Muscle of leg (tissue), 11 donors: ENCODE measurements around the gene LMBRD2. TPM values are rescaled to one million over a fixed set of nuclear protein-coding genes. Genes with fewer than 3 reads are reported as not detected.

Experiments used
- DNase-seq: peaks from one replicate; pipeline ENCODE4 v3.0.0; 2013
- H3K27ac ChIP-seq: one replicate; pipeline ENCODE4 v1.5.1; 2013; ENCODE audit warnings: mild to moderate bottlenecking, low read length, control low read depth
- H3K27me3 ChIP-seq: one replicate; pipeline ENCODE4 v1.6.1; 2013; ENCODE audit warnings: low read length; ENCODE audit not compliant: control insufficient read depth, insufficient read depth
- H3K36me3 ChIP-seq: one replicate; pipeline ENCODE4 v1.6.1; 2013; ENCODE audit warnings: low read length; ENCODE audit not compliant: control insufficient read depth, insufficient read depth
- H3K4me1 ChIP-seq: one replicate; pipeline ENCODE4 v1.6.1; 2013; ENCODE audit warnings: low read length; ENCODE audit not compliant: control insufficient read depth, insufficient read depth
- H3K4me3 ChIP-seq: one replicate; pipeline ENCODE4 v1.5.1; 2013; ENCODE audit warnings: low read length, control low read depth
- H3K9me3 ChIP-seq: replicated peaks from 2 replicates; pipeline ENCODE4 v1.6.1; 2013; ENCODE audit warnings: low read depth, low read length; ENCODE audit not compliant: control insufficient read depth
- WGBS: methylation state at CpG from one replicate; pipeline ENCODE4 v1.1.5; 2013; ENCODE audit warnings: missing lambda C conversion rate; ENCODE audit not compliant: insufficient coverage; 5-methylcytosine and 5-hydroxymethylcytosine counted together
- polyA plus RNA-seq, 8 donors: library from polyadenylated mRNA; unstranded; fragments of 120-200 nt; gene quantifications; one replicate each; pipeline versions ENCODE4 v1.2.1 to v1.2.3, GENCODE V29; 2013; ENCODE audit warnings: inconsistent platforms in 1 of 8, low replicate concordance in 1 of 8; ENCODE audit not compliant: insufficient read length in 8 of 8, insufficient read depth in 1 of 8
- total RNA-seq: library from RNA; stranded (reverse); fragments of 120-200 nt; gene quantifications from one replicate; pipeline ENCODE4 v1.2.4, GENCODE V29; 2013

Gene LMBRD2
- total and polyA plus RNA-seq, 9 donors, result 8.1 to 14.6 (median 11.1) TPM

- DNase-seq, result no peak
- Histone ChIP-seq H3K27me3 (no peaks in the 10 kb centered on the region), H3K9me3 (no peaks in the 10 kb centered on the region), H3K4me3 (no peak overlapping the region), H3K36me3 (peaks cover 73% of the 10 kb centered on the region), H3K27ac (no peak overlapping the region), H3K4me1 (peaks cover 16% of the 10 kb centered on the region)
- WGBS, result no CpG with 5 or more reads among the region's 4 CpGs
These were observed 12.8 kb upstream of the LMBRD2 start for GRCh38 chr5:36164461-36164860.

- no peak for DNase-seq
- peaks cover 30% of the 10 kb centered on the region for H3K4me1 ChIP-seq
- no peaks in the 10 kb centered on the region for H3K27me3 ChIP-seq
- H3K36me3 ChIP-seq, result peaks cover 72% of the 10 kb centered on the region
- no peak overlapping the region for H3K4me3 ChIP-seq
- H3K9me3 ChIP-seq, result no peaks in the 10 kb centered on the region
- no peak overlapping the region for H3K27ac ChIP-seq
- 100% methylated on average over 1 of the region's 9 CpGs for WGBS
These were observed 11.3 kb upstream of the LMBRD2 start for GRCh38 chr5:36162810-36163486.

GRCh38 chr5:36161361-36161760 lies 9.7 kb upstream of the LMBRD2 start:
- 78% methylated on average over 1 of the region's 4 CpGs for WGBS
- Histone ChIP-seq H3K9me3 (no peaks in the 10 kb centered on the region), H3K4me3 (no peak overlapping the region), H3K27me3 (no peaks in the 10 kb centered on the region), H3K27ac (no peak overlapping the region), H3K4me1 (peaks cover 38% of the 10 kb centered on the region), H3K36me3 (peaks cover 66% of the 10 kb centered on the region)
- no peak for DNase-seq

GRCh38 chr5:36160617-36161016 lies 8.9 kb upstream of the LMBRD2 start:
- Histone ChIP-seq H3K9me3 (no peaks in the 10 kb centered on the region), H3K4me3 (no peak overlapping the region), H3K36me3 (peaks cover 68% of the 10 kb centered on the region), H3K27me3 (no peaks in the 10 kb centered on the region), H3K27ac (no peak overlapping the region), H3K4me1 (peaks cover 44% of the 10 kb centered on the region)
- 100% methylated on average over 1 of the region's 3 CpGs for WGBS
- DNase-seq, result no peak

- no peak overlapping the region for H3K4me3 ChIP-seq
- H3K4me1 ChIP-seq, result peaks cover 47% of the 10 kb centered on the region
- no peaks in the 10 kb centered on the region for H3K9me3 ChIP-seq
- DNase-seq, result peak; percentile 81
- H3K36me3 ChIP-seq, result peaks cover 73% of the 10 kb centered on the region
- H3K27ac ChIP-seq, result peak overlapping the region; percentile 77
- WGBS, result 40% methylated on average over 1 of the region's 2 CpGs
- no peaks in the 10 kb centered on the region for H3K27me3 ChIP-seq
These were observed 6.5 kb upstream of the LMBRD2 start for GRCh38 chr5:36158144-36158543.

GRCh38 chr5:36156619-36157018 lies 4.9 kb upstream of the LMBRD2 start:
- Histone ChIP-seq H3K4me3 (no peak overlapping the region), H3K27me3 (no peaks in the 10 kb centered on the region), H3K27ac (peak overlapping the region; percentile 77), H3K36me3 (peaks cover 59% of the 10 kb centered on the region), H3K4me1 (peaks cover 51% of the 10 kb centered on the region), H3K9me3 (no peaks in the 10 kb centered on the region)
- peak; percentile 51 for DNase-seq
- WGBS, result no CpG with 5 or more reads among the region's 1 CpG

GRCh38 chr5:36156121-36156601 lies 4.5 kb upstream of the LMBRD2 start:
- Histone ChIP-seq H3K4me1 (peaks cover 51% of the 10 kb centered on the region), H3K9me3 (no peaks in the 10 kb centered on the region), H3K27ac (peak overlapping the region; percentile 77), H3K27me3 (no peaks in the 10 kb centered on the region), H3K4me3 (no peak overlapping the region), H3K36me3 (peaks cover 54% of the 10 kb centered on the region)
- WGBS, result 24% methylated on average over 3 of the region's 4 CpGs
- peak; percentile 89 for DNase-seq

GRCh38 chr5:36155291-36155690 lies 3.6 kb upstream of the LMBRD2 start:
- Histone ChIP-seq H3K27me3 (no peaks in the 10 kb centered on the region), H3K9me3 (no peaks in the 10 kb centered on the region), H3K4me1 (peaks cover 49% of the 10 kb centered on the region), H3K36me3 (peaks cover 48% of the 10 kb centered on the region), H3K4me3 (peak overlapping the region; percentile 21), H3K27ac (peak overlapping the region; percentile 77)
- WGBS, result no CpG with 5 or more reads among the region's 7 CpGs
- DNase-seq, result no peak

- peak overlapping the region; percentile 10 for H3K27ac ChIP-seq
- H3K4me1 ChIP-seq, result peaks cover 36% of the 10 kb centered on the region
- H3K36me3 ChIP-seq, result peaks cover 33% of the 10 kb centered on the region
- no peaks in the 10 kb centered on the region for H3K9me3 ChIP-seq
- DNase-seq, result no peak
- H3K27me3 ChIP-seq, result no peaks in the 10 kb centered on the region
- no CpG with 5 or more reads among the region's 4 CpGs for WGBS
- H3K4me3 ChIP-seq, result peak overlapping the region; percentile 93
These were observed 2.0 kb upstream of the LMBRD2 start for GRCh38 chr5:36153726-36154125.

- Histone ChIP-seq H3K27ac (peak overlapping the region; percentile 33), H3K27me3 (no peaks in the 10 kb centered on the region), H3K36me3 (peaks cover 30% of the 10 kb centered on the region), H3K4me3 (peak overlapping the region; percentile 93), H3K4me1 (peaks cover 33% of the 10 kb centered on the region), H3K9me3 (no peaks in the 10 kb centered on the region)
- WGBS, result 60% methylated on average over 1 of the region's 7 CpGs
- no peak for DNase-seq
These were observed 1.6 kb upstream of the LMBRD2 start for GRCh38 chr5:36153298-36153677.
